Upper lobe of left lung (tissue), 6 donors: ENCODE measurements around the gene SLC23A3. TPM values are rescaled to one million over a fixed set of nuclear protein-coding genes. Genes with fewer than 3 reads are reported as not detected.

ENCODE experiments used
- ATAC-seq, 2 donors: fragments of 200-7000 bp; cut with Tn5 transposase; one replicate each; pipeline ENCODE4 v1.9.1; 2022; ENCODE audit warnings: mild to moderate bottlenecking in 2 of 2, moderate library complexity in 2 of 2; ENCODE audit not compliant: low FRiP score in 2 of 2
- DNase-seq, 2 donors: peaks; one replicate each; pipeline ENCODE4 v3.0.0-alpha.2; 2019 to 2020
- H3K27ac ChIP-seq, 4 donors: fragments of 200-600 bp; sonication (generic); one replicate each; pipeline ENCODE4 v1.5.1; 2016 to 2019
- H3K27me3 ChIP-seq, 4 donors: fragments of 200-600 bp; sonication (generic); one replicate each; pipeline ENCODE4 v1.5.1; 2017 to 2019
- H3K36me3 ChIP-seq, 4 donors: fragments of 200-600 bp; sonication (generic); one replicate each; pipeline ENCODE4 v1.5.1; 2016 to 2019
- H3K4me1 ChIP-seq, 4 donors: fragments of 200-600 bp; sonication (generic); one replicate each; pipeline ENCODE4 v1.5.1; 2018 to 2019
- H3K4me3 ChIP-seq, 4 donors: fragments of 200-600 bp; sonication (generic); one replicate each; pipeline ENCODE4 v1.5.1; 2017 to 2019; ENCODE audit warnings: mild to moderate bottlenecking in 2 of 4, moderate library complexity in 1 of 4
- H3K9me3 ChIP-seq, 4 donors: fragments of 200-600 bp; sonication (generic); one replicate each; pipeline ENCODE4 v1.5.1; 2018 to 2019
- CTCF ChIP-seq, 6 experiments: fragments of 450-650 bp in 4 of 6; fragments of 200-600 bp in 2 of 6; sonication (generic) in 2 of 6; IDR thresholded peaks; one replicate each; pipeline ENCODE4 v1.5.1; 2016 to 2019; ENCODE audit warnings: antibody characterized with exemption in 6 of 6
- EP300 ChIP-seq, 4 donors: sonication (generic); formaldehyde crosslinking; IDR thresholded peaks; one replicate each; pipeline ENCODE4 v1.5.1; 2017; ENCODE audit warnings: antibody characterized with exemption in 4 of 4, control low read depth in 2 of 4
- POLR2A ChIP-seq, 4 donors: fragments of 450-650 bp; IDR thresholded peaks; one replicate each; pipeline ENCODE4 v1.5.1; 2016 to 2017; ENCODE audit warnings: antibody characterized with exemption in 4 of 4, mild to moderate bottlenecking in 2 of 4
- POLR2AphosphoS5 ChIP-seq, 2 donors: sonication (generic); formaldehyde crosslinking; IDR thresholded peaks; one replicate each; pipeline ENCODE4 v1.5.1; 2017; ENCODE audit warnings: antibody characterized with exemption in 2 of 2
- WGBS, 2 donors: methylation state at CpG; one replicate each; pipeline ENCODE4 v1.1.5; 2017 to 2018; 5-methylcytosine and 5-hydroxymethylcytosine counted together
- total RNA-seq, 6 donors: library from RNA; depleted of rRNA in 4 of 6; stranded (reverse); fragments of >200 nt in 4 of 6; gene quantifications; one replicate each; pipeline versions ENCODE4 v1.1.0 to v1.2.1, GENCODE V29; 2016 to 2021
- donor health status: DM: no; HTN: no; CAD: no; lungs with moderate emphysema.
- donor health status: DM: no; HTN: yes; CAD: no; lungs with severe emphysema.

The SLC23A3 gene, protein sequence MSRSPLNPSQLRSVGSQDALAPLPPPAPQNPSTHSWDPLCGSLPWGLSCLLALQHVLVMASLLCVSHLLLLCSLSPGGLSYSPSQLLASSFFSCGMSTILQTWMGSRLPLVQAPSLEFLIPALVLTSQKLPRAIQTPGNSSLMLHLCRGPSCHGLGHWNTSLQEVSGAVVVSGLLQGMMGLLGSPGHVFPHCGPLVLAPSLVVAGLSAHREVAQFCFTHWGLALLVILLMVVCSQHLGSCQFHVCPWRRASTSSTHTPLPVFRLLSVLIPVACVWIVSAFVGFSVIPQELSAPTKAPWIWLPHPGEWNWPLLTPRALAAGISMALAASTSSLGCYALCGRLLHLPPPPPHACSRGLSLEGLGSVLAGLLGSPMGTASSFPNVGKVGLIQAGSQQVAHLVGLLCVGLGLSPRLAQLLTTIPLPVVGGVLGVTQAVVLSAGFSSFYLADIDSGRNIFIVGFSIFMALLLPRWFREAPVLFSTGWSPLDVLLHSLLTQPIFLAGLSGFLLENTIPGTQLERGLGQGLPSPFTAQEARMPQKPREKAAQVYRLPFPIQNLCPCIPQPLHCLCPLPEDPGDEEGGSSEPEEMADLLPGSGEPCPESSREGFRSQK
- total RNA-seq = 1 to 10 TPM in 4 of 6 donors, under 1 TPM in 2; 0.33 to 6.3 (median 2.6) TPM

GRCh38 chr2:219169930-219170654 is at the start of gene SLC23A3:
SLC23A3 (minus strand) TSS chr2:219170029; CDS start chr2:219169984, 45 bp downstream.
- H3K27me3 ChIP-seq = no peaks in the 10 kb centered on the region
- H3K4me3 ChIP-seq = no peak within 1 kb of the TSS
- no peaks in the 10 kb centered on the region for H3K9me3 ChIP-seq
- H3K4me1 ChIP-seq = peaks cover under 1 to 16% (median 12%) of the 10 kb centered on the region in 4 donors
- DNase-seq (peak in 1 of 2 donors; percentile 11), ATAC-seq (no peak)
- peak within 1 kb of the TSS in 3 of 4 donors; percentile 7 to 72 (median 43) for H3K27ac ChIP-seq
- WGBS, 2 donors = 89 to 90% methylated on average over 10 of the region's 10 CpGs
- TF ChIP-seq CTCF (IDR thresholded peaks at IDR 0.05) (no peak), POLR2AphosphoS5 (IDR thresholded peaks at IDR 0.05) (no peak), EP300 (IDR thresholded peaks at IDR 0.05) (no peak), POLR2A (IDR thresholded peaks at IDR 0.05) (no peak)
- H3K36me3 ChIP-seq = peaks cover 11 to 34% (median 30%) of the 10 kb centered on the region in 4 donors

- DNase-seq (peak; percentile 97), ATAC-seq (peak; percentile 93 to 95)
- Histone ChIP-seq H3K4me3 (peak within 1 kb of the TSS; percentile 28 to 74 (median 61)), H3K4me1 (peaks cover 20 to 35% (median 29%) of the 10 kb centered on the region in 4 donors), H3K27me3 (no peaks in the 10 kb centered on the region), H3K27ac (peak within 1 kb of the TSS; percentile 82 to 92 (median 90)), H3K36me3 (peaks cover 35 to 58% (median 48%) of the 10 kb centered on the region in 4 donors), H3K9me3 (no peaks in the 10 kb centered on the region)
- 20 to 22% methylated on average over 18 to 44 of the region's 71 CpGs for WGBS, 2 donors
- TF ChIP-seq POLR2AphosphoS5 (IDR thresholded peaks at IDR 0.05) (peak in 1 of 2 donors; percentile 80), CTCF (IDR thresholded peaks at IDR 0.05) (peak in 2 of 6 experiments; percentile 5 to 18), POLR2A (IDR thresholded peaks at IDR 0.05) (peak in 2 of 4 donors; percentile 58 to 80), EP300 (IDR thresholded peaks at IDR 0.05) (no peak)
Observed at GRCh38 chr2:219218732-219219701, 49.2 kb upstream of the SLC23A3 start, which contains the start of gene ABCB6. ABCB6 (minus strand) TSS chr2:219218958; CDS start chr2:219218673, 285 bp downstream.

GRCh38 chr2:219218217-219218731 is 48.4 kb upstream of the SLC23A3 start:
- ATAC-seq (peak; percentile 72 to 75), DNase-seq (peak; percentile 68 to 90)
- TF ChIP-seq CTCF (IDR thresholded peaks at IDR 0.05) (peak in 1 of 6 experiments; percentile 20), EP300 (IDR thresholded peaks at IDR 0.05) (no peak), POLR2A (IDR thresholded peaks at IDR 0.05) (peak in 1 of 4 donors; percentile 6)
- H3K4me3 ChIP-seq = peak overlapping the region; percentile 28 to 74 (median 61)
- no peaks in the 10 kb centered on the region for H3K27me3 ChIP-seq
- no peaks in the 10 kb centered on the region for H3K9me3 ChIP-seq
- peaks cover 20 to 35% (median 29%) of the 10 kb centered on the region in 4 donors for H3K4me1 ChIP-seq
- peaks cover 30 to 57% (median 45%) of the 10 kb centered on the region in 4 donors for H3K36me3 ChIP-seq
- peak overlapping the region; percentile 82 to 92 (median 90) for H3K27ac ChIP-seq
- WGBS, 2 donors = 0% methylated on average over 26 of the region's 37 CpGs; no CpG with 5 or more reads in 1 of the 2 donors
